CD4-positive, alpha-beta T cell (primary cell): ENCODE results near the gene ANKRD44. TPM values are rescaled to one million over a fixed set of nuclear protein-coding genes. Genes with fewer than 3 reads are reported as not detected.

Source experiments
- ATAC-seq: fragments of 200-7000 bp; cut with Tn5 transposase; one replicate; pipeline ENCODE4 v1.10.0; 2022; ENCODE audit warnings: mild to moderate bottlenecking; ENCODE audit not compliant: poor library complexity
- CTCF ChIA-PET: fragments of 350-600 bp; sonication (Branson Sonifier 250); formaldehyde crosslinking; loops from one replicate; lab custom pipeline; 2021; ENCODE audit warnings: antibody characterized with exemption, inconsistent platforms; lab: Charles Lee
- POLR2A ChIA-PET: fragments of 350-600 bp; sonication (Branson Sonifier 250); formaldehyde crosslinking; loops from one replicate; lab custom pipeline; 2021; ENCODE audit warnings: antibody characterized with exemption, inconsistent platforms; lab: Charles Lee
- DNase-seq, 14 experiments: peaks; one replicate each; pipeline ENCODE4 v3.0.0-alpha.2; 2013 to 2020; ENCODE audit warnings: mixed read lengths in 2 of 14
- H3K27ac ChIP-seq, 2 donors: one replicate each; pipeline versions ENCODE4 v1.5.1 to v1.7.0; 2013; ENCODE audit warnings: low read length in 2 of 2, low read depth in 1 of 2, mild to moderate bottlenecking in 1 of 2
- H3K27me3 ChIP-seq, 2 experiments: 1 replicate in 1 of 2; 2 replicates in 1 of 2; pipeline versions ENCODE4 v1.6.1 to v1.7.0; 2013; ENCODE audit warnings: low read length in 2 of 2, control low read depth in 1 of 2, mild to moderate bottlenecking in 1 of 2, moderate library complexity in 1 of 2; ENCODE audit not compliant: insufficient read depth in 2 of 2, control insufficient read depth in 1 of 2
- H3K36me3 ChIP-seq: one replicate; pipeline ENCODE4 v1.6.1; 2013; ENCODE audit warnings: low read length, control low read depth; ENCODE audit not compliant: insufficient read depth
- H3K4me1 ChIP-seq: one replicate; pipeline ENCODE4 v1.6.1; 2013; ENCODE audit warnings: low read length, control low read depth; ENCODE audit not compliant: insufficient read depth
- H3K4me3 ChIP-seq: one replicate; pipeline ENCODE4 v1.5.1; 2013; ENCODE audit warnings: mild to moderate bottlenecking, low read length, moderate library complexity
- H3K9me3 ChIP-seq, 2 experiments: 1 replicate in 1 of 2; 2 replicates in 1 of 2; pipeline versions ENCODE4 v1.6.1 to v1.7.0; 2013; ENCODE audit warnings: low read length in 2 of 2, mild to moderate bottlenecking in 2 of 2, control low read depth in 1 of 2, moderate library complexity in 1 of 2; ENCODE audit not compliant: control insufficient read depth in 1 of 2, insufficient read depth in 1 of 2
- H3K27ac Mint-ChIP-seq: one replicate; pipeline ENCODE4 v1.8.0; 2020; ENCODE audit warnings: mixed read lengths
- H3K27me3 Mint-ChIP-seq: one replicate; pipeline ENCODE4 v1.8.0; 2021; ENCODE audit warnings: mixed read lengths
- H3K36me3 Mint-ChIP-seq: one replicate; pipeline ENCODE4 v1.8.0; 2021; ENCODE audit warnings: low read depth, mixed read lengths
- H3K4me1 Mint-ChIP-seq: one replicate; pipeline ENCODE4 v1.8.0; 2021; ENCODE audit warnings: low read depth, mixed read lengths
- H3K4me3 Mint-ChIP-seq: one replicate; pipeline ENCODE4 v1.8.0; 2020; ENCODE audit warnings: mild to moderate bottlenecking, mixed read lengths
- H3K9me3 Mint-ChIP-seq: one replicate; pipeline ENCODE4 v1.8.0; 2020; ENCODE audit warnings: mixed read lengths
- intact Hi-C, 2 experiments: fragments of 100-400 bp; cut with DNase I in 1 of 2; cut with micrococcal nuclease in 1 of 2; formaldehyde crosslinking; loops; one replicate each; pipeline versions ENCODE4 v1.15.1 to v1.9.0; 2023 to 2025; cut with DNase I, micrococcal nuclease
- total RNA-seq, 174 experiments: library from RNA in 2 of 174; stranded (reverse) in 2 of 174; gene quantifications; one replicate each; pipeline ENCODE4 v1.2.3 and lab custom pipeline; 2021 to 2026
- TF ChIP-seq, protein P1 (sequence below): fragments of 200-600 bp; IDR thresholded peaks from one replicate; pipeline ENCODE4 v1.8.0; 2022; ENCODE audit warnings: antibody characterized with exemption, mild to moderate bottlenecking

ANKRD44 gene
- total RNA-seq, 2 experiments from 2014 or later: 170 to 186 TPM

DNA sequence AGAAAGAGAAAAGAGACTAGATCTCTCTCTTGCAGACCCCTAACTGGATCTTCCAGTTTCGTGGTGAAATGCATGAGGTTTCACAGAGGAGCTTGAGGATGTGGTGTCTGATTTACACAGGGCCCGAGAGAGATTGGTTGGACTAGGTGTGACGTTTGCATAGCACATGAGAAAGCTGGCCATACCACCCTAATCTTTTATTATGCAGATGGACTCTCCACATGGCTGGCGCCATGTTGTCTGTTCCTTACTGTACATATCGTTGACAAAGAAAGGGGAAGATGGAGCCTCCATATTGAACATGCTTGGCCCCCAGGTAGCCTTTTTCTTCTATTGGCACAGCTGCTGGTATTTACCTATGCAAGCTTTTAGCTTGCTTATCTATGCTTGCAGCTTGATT is 356.6 kb downstream of the ANKRD44 start:
- no peak overlapping the region for H3K27ac Mint-ChIP-seq
- POLR2A ChIA-PET: no interaction called here
- Histone ChIP-seq H3K9me3 (no peaks in the 10 kb centered on the region), H3K4me3 (no peak overlapping the region), H3K36me3 (no peaks in the 10 kb centered on the region), H3K27me3 (no peaks in the 10 kb centered on the region), H3K4me1 (no peaks in the 10 kb centered on the region), H3K27ac (no peak overlapping the region)
- H3K4me3 Mint-ChIP-seq: no peak overlapping the region
- TF ChIP-seq, protein P1, sequence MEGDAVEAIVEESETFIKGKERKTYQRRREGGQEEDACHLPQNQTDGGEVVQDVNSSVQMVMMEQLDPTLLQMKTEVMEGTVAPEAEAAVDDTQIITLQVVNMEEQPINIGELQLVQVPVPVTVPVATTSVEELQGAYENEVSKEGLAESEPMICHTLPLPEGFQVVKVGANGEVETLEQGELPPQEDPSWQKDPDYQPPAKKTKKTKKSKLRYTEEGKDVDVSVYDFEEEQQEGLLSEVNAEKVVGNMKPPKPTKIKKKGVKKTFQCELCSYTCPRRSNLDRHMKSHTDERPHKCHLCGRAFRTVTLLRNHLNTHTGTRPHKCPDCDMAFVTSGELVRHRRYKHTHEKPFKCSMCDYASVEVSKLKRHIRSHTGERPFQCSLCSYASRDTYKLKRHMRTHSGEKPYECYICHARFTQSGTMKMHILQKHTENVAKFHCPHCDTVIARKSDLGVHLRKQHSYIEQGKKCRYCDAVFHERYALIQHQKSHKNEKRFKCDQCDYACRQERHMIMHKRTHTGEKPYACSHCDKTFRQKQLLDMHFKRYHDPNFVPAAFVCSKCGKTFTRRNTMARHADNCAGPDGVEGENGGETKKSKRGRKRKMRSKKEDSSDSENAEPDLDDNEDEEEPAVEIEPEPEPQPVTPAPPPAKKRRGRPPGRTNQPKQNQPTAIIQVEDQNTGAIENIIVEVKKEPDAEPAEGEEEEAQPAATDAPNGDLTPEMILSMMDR: no peak
- no peaks in the 10 kb centered on the region for H3K27me3 Mint-ChIP-seq
- no peaks in the 10 kb centered on the region for H3K36me3 Mint-ChIP-seq
- no peaks in the 10 kb centered on the region for H3K9me3 Mint-ChIP-seq
- CTCF ChIA-PET: no interaction called here
- no peak for ATAC-seq
- no peaks in the 10 kb centered on the region for H3K4me1 Mint-ChIP-seq
- intact Hi-C loops: no loop called here
- DNase-seq: no peak

DNA sequence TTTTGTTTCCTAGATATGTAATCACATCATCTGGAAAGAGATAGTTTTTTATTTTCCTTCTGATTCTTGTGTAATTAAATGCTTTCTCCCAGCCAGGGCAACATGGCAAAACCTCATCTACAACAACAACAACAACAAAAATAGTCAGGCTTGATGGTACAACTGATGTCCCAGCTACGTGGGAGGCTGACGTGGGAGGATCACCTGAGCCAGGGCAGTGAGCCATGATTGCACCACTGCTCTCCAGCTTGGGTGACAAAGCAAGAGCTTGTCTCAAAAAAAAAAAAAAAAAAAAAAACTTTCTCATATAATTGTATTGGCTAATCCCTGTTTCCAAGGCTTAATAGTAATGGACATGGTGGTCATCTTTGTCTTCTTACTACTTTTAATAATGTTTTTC is 357.6 kb downstream of the ANKRD44 start:
- DNase-seq: no peak
- Histone ChIP-seq H3K4me3 (no peak overlapping the region), H3K9me3 (no peaks in the 10 kb centered on the region), H3K27me3 (no peaks in the 10 kb centered on the region), H3K27ac (no peak overlapping the region), H3K36me3 (no peaks in the 10 kb centered on the region), H3K4me1 (no peaks in the 10 kb centered on the region)
- intact Hi-C loops: no loop called here
- no peak overlapping the region for H3K27ac Mint-ChIP-seq
- ChIA-PET POLR2A (no interaction called here), CTCF (interaction anchor here (0.6 to 1.3 kb wide), 2 partner anchors 76 to 1115 kb away, joined by 3 to 5 read pairs; no protein-coding TSS in a partner anchor)
- H3K4me3 Mint-ChIP-seq: no peak overlapping the region
- ATAC-seq: no peak
- H3K4me1 Mint-ChIP-seq: no peaks in the 10 kb centered on the region
- no peaks in the 10 kb centered on the region for H3K36me3 Mint-ChIP-seq
- TF ChIP-seq, protein P1: no peak
- no peaks in the 10 kb centered on the region for H3K27me3 Mint-ChIP-seq
- no peaks in the 10 kb centered on the region for H3K9me3 Mint-ChIP-seq

GRCh38 chr2:196951973-196952372 is 358.6 kb downstream of the ANKRD44 start:
- TF ChIP-seq, protein P1: no peak
- intact Hi-C loops: no loop called here
- no peaks in the 10 kb centered on the region for H3K36me3 ChIP-seq
- H3K4me3 ChIP-seq: no peak overlapping the region
- Mint-ChIP-seq H3K9me3 (no peaks in the 10 kb centered on the region), H3K27ac (no peak overlapping the region), H3K27me3 (no peaks in the 10 kb centered on the region), H3K4me3 (no peak overlapping the region), H3K36me3 (no peaks in the 10 kb centered on the region), H3K4me1 (no peaks in the 10 kb centered on the region)
- CTCF ChIA-PET: no interaction called here
- POLR2A ChIA-PET: interaction anchor here (1.0 kb wide), 1 partner anchor 24 kb away, joined by 3 read pairs; no protein-coding TSS in a partner anchor
- no peak for ATAC-seq
- H3K27ac ChIP-seq: no peak overlapping the region
- H3K4me1 ChIP-seq: no peaks in the 10 kb centered on the region
- no peaks in the 10 kb centered on the region for H3K9me3 ChIP-seq
- no peak for DNase-seq
- H3K27me3 ChIP-seq: no peaks in the 10 kb centered on the region
